Astrocyte (in vitro differentiated cells and primary cell): ENCODE data around the gene SPATA25.

Source experiments
- CTCF ChIP-seq: IDR thresholded peaks from 2 replicates; pipeline ENCODE4 v1.5.1; 2011; ENCODE audit warnings: low read depth, mild to moderate bottlenecking, inconsistent platforms, low read length, moderate library complexity; ENCODE audit not compliant: insufficient read depth
- EZH2 ChIP-seq: IDR thresholded peaks from 2 replicates; pipeline ENCODE4 v1.6.1; 2012; ENCODE audit warnings: mild to moderate bottlenecking, low read length, inconsistent platforms; ENCODE audit not compliant: insufficient read depth

- TF ChIP-seq CTCF (no peak), EZH2 (no peak)
Observed at GRCh38 chr20:45935416-45936046, 48.1 kb upstream of the SPATA25 start.
